ENCODE data around the gene ASTN1.

Gene ASTN1

GRCh38 chr1:176896216-176896615 lies 268.3 kb downstream of the ASTN1 start:
- TF ChIP-seq CTCF (IDR thresholded peaks at IDR 0.05; ENCODE audit: low read depth, low read length) = no peak
- no peak for DNase-seq (ENCODE audit: extremely low read depth, low read depth)

GRCh38 chr1:176894450-176894849 lies 270.1 kb downstream of the ASTN1 start:
- no peak for DNase-seq (ENCODE audit: extremely low read depth, low read depth)
- TF ChIP-seq CTCF (IDR thresholded peaks at IDR 0.05; ENCODE audit: low read depth, low read length) = no peak

- DNase-seq (ENCODE audit: extremely low read depth, low read depth) = no peak
- TF ChIP-seq CTCF (IDR thresholded peaks at IDR 0.05; ENCODE audit: low read depth, low read length) = no peak
Measured at GRCh38 chr1:176893625-176894352, 270.7 kb downstream of the ASTN1 start.

GRCh38 chr1:176888471-176889032 lies 276.0 kb downstream of the ASTN1 start:
- DNase-seq (ENCODE audit: extremely low read depth, low read depth) = no peak
- TF ChIP-seq CTCF (IDR thresholded peaks at IDR 0.05; ENCODE audit: low read depth, low read length) = no peak

GRCh38 chr1:176885751-176886150 lies 278.8 kb downstream of the ASTN1 start:
- no peak for TF ChIP-seq CTCF (IDR thresholded peaks at IDR 0.05; ENCODE audit: low read depth, low read length)
- DNase-seq (ENCODE audit: extremely low read depth, low read depth) = peak; percentile 25

GRCh38 chr1:176885341-176885740 lies 279.2 kb downstream of the ASTN1 start:
- no peak for TF ChIP-seq CTCF (IDR thresholded peaks at IDR 0.05; ENCODE audit: low read depth, low read length)
- DNase-seq (ENCODE audit: extremely low read depth, low read depth) = no peak

- no peak for DNase-seq (ENCODE audit: extremely low read depth, low read depth)
- no peak for TF ChIP-seq CTCF (IDR thresholded peaks at IDR 0.05; ENCODE audit: low read depth, low read length)
Measured at GRCh38 chr1:176884911-176885310, 279.6 kb downstream of the ASTN1 start.

All from AG09319 (cell line).